ENCODE results near the gene FAM53A. TPM values are rescaled to one million over a fixed set of nuclear protein-coding genes. Genes with fewer than 3 reads are reported as not detected.

FAM53A gene
- total and polyA plus RNA-seq, 10 of the 15 experiments (the other 5 are each of a cell fraction or from before 2014, with no cell fraction given), result 0.02 to 0.87 (median 0.38) TPM; not detected in 2

GRCh38 chr4:1667273-1667672, 16.8 kb downstream of the FAM53A start:
- CTCF ChIA-PET, result no interaction called here
- ATAC-seq (no peak), DNase-seq (ENCODE audit: low read depth, low spot score) (no peak), FAIRE-seq (no peak)
- Histone ChIP-seq H3K4me3 (no peak overlapping the region), H2AFZ (ENCODE audit: control insufficient read depth, low read depth, low read length) (no peak overlapping the region), H3K4me1 (ENCODE audit: control insufficient read depth, insufficient read depth, low read length) (no peaks in the 10 kb centered on the region), H3K9me3 (replicated peaks; ENCODE audit: control insufficient read depth, insufficient read depth, low read length) (no peaks in the 10 kb centered on the region), H3K9ac (ENCODE audit: control insufficient read depth, insufficient read depth, low read length) (no peak overlapping the region), H3K27me3 (replicated peaks in 1 of 2; ENCODE audit: control insufficient read depth in 2 of 2, insufficient read depth in 2 of 2, low read length in 1 of 2) (no peaks in the 10 kb centered on the region), H4K20me1 (ENCODE audit: control insufficient read depth, insufficient read depth) (no peaks in the 10 kb centered on the region), H3K27ac (ENCODE audit: control insufficient read depth, insufficient read depth) (no peak overlapping the region), H3K79me2 (ENCODE audit: control insufficient read depth, insufficient read depth, low read length) (no peaks in the 10 kb centered on the region), H3K4me2 (ENCODE audit: control insufficient read depth, insufficient read depth) (no peak overlapping the region), H3K36me3 (ENCODE audit: control insufficient read depth in 2 of 2, insufficient read depth in 2 of 2, low read length in 1 of 2) (no peaks in the 10 kb centered on the region)
- intact Hi-C loops (cut with micrococcal nuclease; ENCODE audit: unreplicated experiment) (no loop called here), in situ Hi-C loops (cut with MboI) (no loop called here)
- RAD21 ChIA-PET (ENCODE audit: unreplicated experiment), result no interaction called here
- SMC1A ChIA-PET (ENCODE audit: uncharacterized antibody, unreplicated experiment), result no interaction called here
- 75% methylated on average over 15 of the region's 15 CpGs for WGBS (ENCODE audit: insufficient coverage, insufficient replicate concordance, low lambda C conversion rate, missing lambda C conversion rate)
- no TSS peak for BruUV-seq (replicated peaks)
- TF ChIP-seq NFYA (IDR thresholded peaks at IDR 0.05; ENCODE audit: borderline replicate concordance, low read depth, low read length) (no peak), NR2C1 (IDR thresholded peaks at IDR 0.05) (no peak), SKIL (IDR thresholded peaks at IDR 0.05; ENCODE audit: low read depth, poor library complexity, severe bottlenecking) (no peak), RUNX3 (IDR thresholded peaks at IDR 0.05; ENCODE audit: low read length) (no peak), PAX8 (IDR thresholded peaks at IDR 0.05) (no peak), ESRRA (IDR thresholded peaks at IDR 0.05; ENCODE audit: low read length) (no peak), FOXK2 (IDR thresholded peaks at IDR 0.05) (no peak)
- TF ChIP-seq, protein P1, sequence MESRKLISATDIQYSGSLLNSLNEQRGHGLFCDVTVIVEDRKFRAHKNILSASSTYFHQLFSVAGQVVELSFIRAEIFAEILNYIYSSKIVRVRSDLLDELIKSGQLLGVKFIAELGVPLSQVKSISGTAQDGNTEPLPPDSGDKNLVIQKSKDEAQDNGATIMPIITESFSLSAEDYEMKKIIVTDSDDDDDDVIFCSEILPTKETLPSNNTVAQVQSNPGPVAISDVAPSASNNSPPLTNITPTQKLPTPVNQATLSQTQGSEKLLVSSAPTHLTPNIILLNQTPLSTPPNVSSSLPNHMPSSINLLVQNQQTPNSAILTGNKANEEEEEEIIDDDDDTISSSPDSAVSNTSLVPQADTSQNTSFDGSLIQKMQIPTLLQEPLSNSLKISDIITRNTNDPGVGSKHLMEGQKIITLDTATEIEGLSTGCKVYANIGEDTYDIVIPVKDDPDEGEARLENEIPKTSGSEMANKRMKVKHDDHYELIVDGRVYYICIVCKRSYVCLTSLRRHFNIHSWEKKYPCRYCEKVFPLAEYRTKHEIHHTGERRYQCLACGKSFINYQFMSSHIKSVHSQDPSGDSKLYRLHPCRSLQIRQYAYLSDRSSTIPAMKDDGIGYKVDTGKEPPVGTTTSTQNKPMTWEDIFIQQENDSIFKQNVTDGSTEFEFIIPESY (IDR thresholded peaks at IDR 0.05), result no peak
- TF ChIP-seq, protein P2, sequence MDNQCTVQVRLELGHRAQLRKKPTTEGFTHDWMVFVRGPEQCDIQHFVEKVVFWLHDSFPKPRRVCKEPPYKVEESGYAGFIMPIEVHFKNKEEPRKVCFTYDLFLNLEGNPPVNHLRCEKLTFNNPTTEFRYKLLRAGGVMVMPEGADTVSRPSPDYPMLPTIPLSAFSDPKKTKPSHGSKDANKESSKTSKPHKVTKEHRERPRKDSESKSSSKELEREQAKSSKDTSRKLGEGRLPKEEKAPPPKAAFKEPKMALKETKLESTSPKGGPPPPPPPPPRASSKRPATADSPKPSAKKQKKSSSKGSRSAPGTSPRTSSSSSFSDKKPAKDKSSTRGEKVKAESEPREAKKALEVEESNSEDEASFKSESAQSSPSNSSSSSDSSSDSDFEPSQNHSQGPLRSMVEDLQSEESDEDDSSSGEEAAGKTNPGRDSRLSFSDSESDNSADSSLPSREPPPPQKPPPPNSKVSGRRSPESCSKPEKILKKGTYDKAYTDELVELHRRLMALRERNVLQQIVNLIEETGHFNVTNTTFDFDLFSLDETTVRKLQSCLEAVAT (IDR thresholded peaks at IDR 0.05), result no peak
- POLR2A ChIA-PET, result interaction anchor here (0.5 kb wide), 1 partner anchor 514 kb away, joined by 3 read pairs; no protein-coding TSS in a partner anchor

All from GM12878 (cell line).